SU-DHL-6 (cell line): ENCODE results near the gene ITPRIPL2.

Experiments
- H2AFZ ChIP-seq: fragments of 200-600 bp; sonication (generic); 2 replicates; pipeline ENCODE4 v1.6.1; 2014; ENCODE audit warnings: low read depth, mild to moderate bottlenecking, moderate library complexity, mixed read lengths, antibody characterized with exemption, low read length; ENCODE audit not compliant: severe bottlenecking
- H3F3A ChIP-seq: fragments of 200-600 bp; shearing (Covaris generic); 2 replicates; pipeline ENCODE4 v1.6.0; 2016; ENCODE audit warnings: antibody characterized with exemption, mild to moderate bottlenecking; ENCODE audit not compliant: insufficient read depth
- H3K27ac ChIP-seq: fragments of 200-600 bp; sonication (generic); 2 replicates; pipeline ENCODE4 v1.5.1; 2016; ENCODE audit warnings: low read depth, mild to moderate bottlenecking, low read length, moderate library complexity, mixed read lengths
- H3K27me3 ChIP-seq: fragments of 200-600 bp; sonication (generic), shearing (Covaris generic); 2 replicates; pipeline ENCODE4 v1.6.0; 2014; ENCODE audit warnings: mild to moderate bottlenecking, low read length
- H3K36me3 ChIP-seq: fragments of 200-600 bp; sonication (generic); 2 replicates; pipeline ENCODE4 v1.6.1; 2014; ENCODE audit warnings: mild to moderate bottlenecking, low read length, mixed read lengths
- H3K4me2 ChIP-seq: fragments of 300-600, 200-600 bp; shearing (Covaris generic), sonication (generic); 2 replicates; pipeline ENCODE4 v1.6.0; 2014; ENCODE audit warnings: low read length, low read depth, mild to moderate bottlenecking; ENCODE audit not compliant: poor library complexity, severe bottlenecking
- H3K4me3 ChIP-seq: fragments of 200-600 bp; sonication (generic); 2 replicates; pipeline ENCODE4 v1.5.1; 2014; ENCODE audit warnings: antibody characterized with exemption, low read length, mild to moderate bottlenecking, mixed read lengths; ENCODE audit not compliant: insufficient read depth, poor library complexity, severe bottlenecking
- H3K79me2 ChIP-seq: fragments of 200-600 bp; sonication (generic); 2 replicates; pipeline ENCODE4 v1.6.1; 2014; ENCODE audit warnings: mild to moderate bottlenecking, low read length, moderate library complexity; ENCODE audit not compliant: insufficient read depth
- H3K9ac ChIP-seq: fragments of 200-600 bp; sonication (generic); 2 replicates; pipeline ENCODE4 v1.7.0; 2014; ENCODE audit warnings: mild to moderate bottlenecking, low read length
- H3K9me2 ChIP-seq: fragments of 200-600 bp; sonication (generic); replicated peaks from 2 replicates; pipeline ENCODE4 v1.6.1; 2014; ENCODE audit warnings: low read length; ENCODE audit not compliant: insufficient read depth
- H3K9me3 ChIP-seq: fragments of 200-600 bp; sonication (generic); 2 replicates; pipeline ENCODE4 v1.6.1; 2014; ENCODE audit warnings: low read length, mixed read lengths; ENCODE audit not compliant: insufficient read depth
- H4K20me1 ChIP-seq: fragments of 200-600 bp; sonication (generic); 2 replicates; pipeline ENCODE4 v1.6.1; 2014; ENCODE audit warnings: low read depth, mild to moderate bottlenecking, antibody characterized with exemption, low read length, moderate library complexity, mixed read lengths
- EZH2phosphoT487 ChIP-seq: fragments of 200-600 bp; sonication (generic), shearing (Covaris generic); conservative IDR thresholded peaks from 2 replicates; pipeline ENCODE4 v1.6.1; 2018; ENCODE audit warnings: mild to moderate bottlenecking, antibody characterized with exemption, low read length, moderate library complexity, mixed read lengths
- TF ChIP-seq, protein P1 (sequence below): fragments of 200-600 bp; sonication (generic); IDR thresholded peaks from one replicate; pipeline ENCODE4 v1.5.1; 2017; ENCODE audit warnings: antibody characterized with exemption, mild to moderate bottlenecking, low read length, moderate library complexity; ENCODE audit not compliant: insufficient read depth, poor library complexity, severe bottlenecking

The ITPRIPL2 gene

DNA sequence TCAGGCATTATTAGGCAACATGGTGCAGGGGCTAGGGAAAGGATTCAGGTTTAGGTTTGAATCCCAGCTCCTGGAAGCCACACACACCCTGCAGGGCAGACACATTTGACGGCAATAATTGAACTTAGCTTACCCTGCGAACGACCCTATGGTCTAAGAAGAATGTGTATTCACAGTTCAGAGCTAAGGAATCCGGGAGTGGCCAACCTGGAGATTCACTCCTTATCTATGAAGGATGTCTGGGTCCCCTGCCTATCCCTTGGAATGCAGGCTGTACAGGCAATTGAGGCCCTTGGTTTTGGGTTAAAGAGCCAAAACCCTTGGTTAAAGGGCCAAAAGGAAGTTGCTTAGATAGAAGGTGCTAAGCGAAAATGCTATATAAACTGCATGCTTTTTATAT lies 51.3 kb downstream of the ITPRIPL2 start:
- H3K9me2 ChIP-seq: no peaks in the 10 kb centered on the region
- H3K36me3 ChIP-seq: no peaks in the 10 kb centered on the region
- no peak for TF ChIP-seq EZH2phosphoT487
- 0 out of 2 replicates have a peak, but pooled peaks cover 4% of the 10 kb centered on the region for H3K9me3 ChIP-seq
- H3K79me2 ChIP-seq: no peaks in the 10 kb centered on the region
- no peaks in the 10 kb centered on the region for H4K20me1 ChIP-seq
- no peak overlapping the region for H3K27ac ChIP-seq
- H3K4me3 ChIP-seq: no peak overlapping the region
- no peaks in the 10 kb centered on the region for H3K27me3 ChIP-seq
- no peaks in the 10 kb centered on the region for H3F3A ChIP-seq
- H3K4me2 ChIP-seq: no peak overlapping the region
- no peak overlapping the region for H3K9ac ChIP-seq
- H2AFZ ChIP-seq: no peak overlapping the region

DNA sequence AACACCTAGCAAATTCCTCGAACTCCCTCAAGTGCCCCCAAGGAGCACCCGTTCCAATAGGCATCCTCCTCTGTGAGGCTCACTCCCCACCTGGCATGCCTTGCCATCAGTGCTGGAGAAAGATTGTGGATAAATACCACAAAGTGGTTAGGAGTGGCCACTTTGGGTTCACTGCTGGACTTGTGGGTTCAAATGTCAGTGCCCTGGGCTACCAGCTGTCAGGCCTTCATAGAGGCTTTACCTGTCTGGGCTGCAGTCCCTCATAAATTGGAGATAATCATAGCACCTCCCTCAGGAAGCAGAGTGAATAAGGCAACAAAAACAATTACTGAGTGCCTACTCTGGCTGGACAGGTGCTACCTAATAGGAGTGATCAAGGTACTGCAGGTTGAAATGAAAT lies 52.7 kb downstream of the ITPRIPL2 start:
- no peaks in the 10 kb centered on the region for H3K36me3 ChIP-seq
- no peak overlapping the region for H2AFZ ChIP-seq
- no peaks in the 10 kb centered on the region for H3K9me2 ChIP-seq
- H3K4me2 ChIP-seq: no peak overlapping the region
- H3K9me3 ChIP-seq: 0 out of 2 replicates have a peak, but pooled peaks cover 4% of the 10 kb centered on the region
- no peaks in the 10 kb centered on the region for H4K20me1 ChIP-seq
- no peak overlapping the region for H3K9ac ChIP-seq
- H3K79me2 ChIP-seq: no peaks in the 10 kb centered on the region
- H3K4me3 ChIP-seq: no peak overlapping the region
- no peaks in the 10 kb centered on the region for H3F3A ChIP-seq
- no peak overlapping the region for H3K27ac ChIP-seq
- H3K27me3 ChIP-seq: no peaks in the 10 kb centered on the region
- TF ChIP-seq, protein P1, sequence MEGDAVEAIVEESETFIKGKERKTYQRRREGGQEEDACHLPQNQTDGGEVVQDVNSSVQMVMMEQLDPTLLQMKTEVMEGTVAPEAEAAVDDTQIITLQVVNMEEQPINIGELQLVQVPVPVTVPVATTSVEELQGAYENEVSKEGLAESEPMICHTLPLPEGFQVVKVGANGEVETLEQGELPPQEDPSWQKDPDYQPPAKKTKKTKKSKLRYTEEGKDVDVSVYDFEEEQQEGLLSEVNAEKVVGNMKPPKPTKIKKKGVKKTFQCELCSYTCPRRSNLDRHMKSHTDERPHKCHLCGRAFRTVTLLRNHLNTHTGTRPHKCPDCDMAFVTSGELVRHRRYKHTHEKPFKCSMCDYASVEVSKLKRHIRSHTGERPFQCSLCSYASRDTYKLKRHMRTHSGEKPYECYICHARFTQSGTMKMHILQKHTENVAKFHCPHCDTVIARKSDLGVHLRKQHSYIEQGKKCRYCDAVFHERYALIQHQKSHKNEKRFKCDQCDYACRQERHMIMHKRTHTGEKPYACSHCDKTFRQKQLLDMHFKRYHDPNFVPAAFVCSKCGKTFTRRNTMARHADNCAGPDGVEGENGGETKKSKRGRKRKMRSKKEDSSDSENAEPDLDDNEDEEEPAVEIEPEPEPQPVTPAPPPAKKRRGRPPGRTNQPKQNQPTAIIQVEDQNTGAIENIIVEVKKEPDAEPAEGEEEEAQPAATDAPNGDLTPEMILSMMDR: no peak
- TF ChIP-seq EZH2phosphoT487: no peak

DNA sequence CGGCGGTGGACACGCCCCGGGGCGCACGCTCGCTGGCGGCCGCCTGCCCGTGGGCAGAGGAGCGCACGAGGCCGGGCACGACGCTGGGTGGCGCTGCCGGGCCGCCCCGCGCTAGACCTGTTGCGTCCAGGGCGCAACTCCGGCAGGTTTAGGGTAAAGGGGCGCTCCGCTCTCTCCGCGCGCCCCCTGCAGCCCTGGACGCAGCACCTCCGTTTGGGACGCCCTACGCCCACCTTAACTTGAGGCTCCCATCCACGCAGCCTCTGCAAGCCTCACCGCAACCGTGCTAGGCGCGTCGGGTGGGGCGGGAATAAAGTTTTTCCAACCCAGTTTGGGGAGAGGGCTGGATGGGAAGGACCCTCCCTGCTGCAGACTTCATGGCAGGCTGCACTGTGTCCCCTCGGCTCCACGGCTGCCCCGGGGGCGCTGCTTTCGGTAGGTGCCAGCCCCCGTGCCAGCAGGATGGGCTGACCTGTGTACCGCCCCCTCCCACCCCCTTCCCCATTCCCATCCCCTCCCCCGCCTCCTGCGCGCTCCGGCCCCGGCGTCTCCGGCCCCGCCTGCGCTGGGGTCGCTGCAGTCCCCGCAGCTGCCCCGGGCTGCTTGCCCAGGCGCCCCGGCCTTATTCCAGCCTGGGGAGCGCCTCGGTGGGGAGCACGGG lies 54.1 kb downstream of the ITPRIPL2 start, which contains the start of gene SYT17:
SYT17 (plus strand) TSS at position 531 of the 661 bp plus-strand sequence. CDS start 407 bp downstream, outside the sequence.
- Histone ChIP-seq H3F3A (no peaks in the 10 kb centered on the region), H3K9me2 (no peaks in the 10 kb centered on the region), H3K9me3 (0 out of 2 replicates have a peak, but pooled peaks cover 4% of the 10 kb centered on the region), H3K36me3 (no peaks in the 10 kb centered on the region), H3K27ac (no peak within 1 kb of the TSS), H3K79me2 (no peaks in the 10 kb centered on the region), H3K9ac (no peak within 1 kb of the TSS), H3K4me2 (peak within 1 kb of the TSS; percentile 48), H2AFZ (no peak within 1 kb of the TSS), H3K4me3 (peak within 1 kb of the TSS; percentile 23), H4K20me1 (no peaks in the 10 kb centered on the region), H3K27me3 (no peaks in the 10 kb centered on the region)
- TF ChIP-seq, protein P1: peak; percentile 59
- no peak for TF ChIP-seq EZH2phosphoT487

DNA sequence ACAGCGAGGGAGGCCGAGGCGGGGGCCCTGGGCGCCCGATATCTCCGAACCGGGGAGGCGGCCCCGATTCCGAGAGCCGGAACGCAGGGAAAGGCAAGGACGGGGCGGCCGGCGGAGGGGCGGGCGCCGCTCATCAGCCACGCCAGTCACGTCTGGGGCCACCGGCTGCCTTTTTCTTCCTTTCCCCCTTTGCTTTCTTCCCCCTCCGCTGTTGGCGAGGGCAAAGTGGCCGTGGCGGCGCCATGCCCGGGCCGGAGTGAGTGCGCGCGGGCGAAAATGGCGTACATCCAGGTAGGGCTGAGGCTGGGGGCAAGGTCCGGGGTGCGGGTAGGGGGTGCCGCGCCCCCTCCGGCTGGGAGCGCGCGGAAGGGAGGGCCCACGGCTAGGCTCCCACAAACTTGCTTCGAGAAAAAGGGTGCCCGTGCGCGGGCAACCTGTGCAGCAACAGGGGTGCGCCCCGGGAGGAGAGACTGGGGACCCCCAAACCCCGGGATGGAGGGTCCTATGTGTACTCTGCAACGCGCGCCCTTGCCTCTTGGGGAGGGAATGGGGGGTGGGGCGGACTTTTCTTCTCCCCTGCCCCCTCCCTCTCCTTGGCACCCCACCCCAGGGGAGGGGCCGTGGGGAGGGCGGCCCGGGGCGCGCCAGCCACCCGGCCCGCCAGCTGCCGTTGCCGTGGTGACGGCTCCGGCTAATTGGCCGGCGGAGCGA lies 54.8 kb downstream of the ITPRIPL2 start:
- Histone ChIP-seq H3F3A (no peaks in the 10 kb centered on the region), H3K9me3 (no peaks in the 10 kb centered on the region), H3K9ac (no peak overlapping the region), H3K27ac (no peak overlapping the region), H3K27me3 (no peaks in the 10 kb centered on the region), H3K4me2 (peak overlapping the region; percentile 48), H3K4me3 (no peak overlapping the region), H2AFZ (no peak overlapping the region), H3K79me2 (no peaks in the 10 kb centered on the region), H3K36me3 (no peaks in the 10 kb centered on the region), H4K20me1 (no peaks in the 10 kb centered on the region), H3K9me2 (no peaks in the 10 kb centered on the region)
- TF ChIP-seq EZH2phosphoT487: no peak
- TF ChIP-seq, protein P1: no peak
